Keratinocyte (primary cell): ENCODE measurements around the gene AP3D1.

Experiments
- CTCF ChIP-seq, 3 experiments: IDR thresholded peaks in 1 of 3; conservative IDR thresholded peaks in 1 of 3; optimal IDR thresholded peaks in 1 of 3; 2 replicates in 2 of 3; 3 replicates in 1 of 3; pipeline versions ENCODE3 to v1.5.1; 2011; ENCODE audit warnings: low read length in 3 of 3, mild to moderate bottlenecking in 3 of 3, moderate library complexity in 2 of 3, control low read depth in 1 of 3, inconsistent platforms in 1 of 3; ENCODE audit not compliant: insufficient read depth in 2 of 3; ENCODE audit errors: extremely low read depth in 1 of 3
- EZH2 ChIP-seq: IDR thresholded peaks from one replicate; pipeline ENCODE4 v1.6.1; 2012; ENCODE audit warnings: inconsistent platforms, mild to moderate bottlenecking, low read length, moderate library complexity

DNA sequence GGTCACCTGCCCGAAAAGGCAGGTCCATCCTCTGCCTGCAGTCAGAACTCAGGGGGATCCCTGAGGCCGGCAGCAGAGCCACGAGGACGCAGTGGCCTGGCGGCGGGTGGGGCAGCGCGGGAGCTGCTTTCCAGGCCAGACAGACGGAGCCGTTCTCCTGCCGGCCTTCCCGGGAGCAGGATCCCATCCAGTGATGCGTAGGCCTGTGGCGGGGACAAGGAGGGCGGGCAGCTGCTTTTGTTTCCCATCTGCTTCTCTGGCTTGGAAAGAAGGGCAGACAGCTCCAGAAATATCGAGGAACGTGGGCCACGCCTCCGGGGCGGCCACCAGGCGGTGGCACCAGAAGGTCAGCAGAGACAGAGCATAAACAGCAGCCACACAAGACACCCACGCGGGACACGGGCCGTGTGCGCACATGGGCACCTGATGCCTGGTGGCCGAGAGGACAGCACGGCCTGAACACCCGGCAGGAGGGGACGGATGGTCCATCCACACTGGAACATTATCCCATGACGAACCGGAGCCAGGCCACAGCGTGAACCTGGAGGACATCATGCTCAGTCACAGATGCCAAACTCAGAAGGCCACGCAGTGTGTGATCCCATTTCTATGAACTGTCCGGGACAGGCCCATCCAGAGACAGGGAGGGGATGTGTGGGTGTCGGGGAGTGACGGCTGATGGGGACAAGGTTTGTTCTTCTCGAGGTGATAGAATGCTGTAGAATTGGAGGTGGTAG is 86.4 kb downstream of the AP3D1 start:
- TF ChIP-seq CTCF (optimal IDR thresholded peaks at IDR 0.05 in 1 of 3, IDR thresholded peaks at IDR 0.05 in 1 of 3, conservative IDR thresholded peaks at IDR 0.05 in 1 of 3; ENCODE audit: extremely low read depth in 1 of 3, insufficient read depth in 2 of 3, low read length in 3 of 3) (no peak), EZH2 (no peak)
